ENCODE data around the gene RAP1GAP2. TPM values are rescaled to one million over a fixed set of nuclear protein-coding genes. Genes with fewer than 3 reads are reported as not detected.
A peak's percentile ranks its signal among the peaks of the same experiment; 100 is the strongest.

The RAP1GAP2 gene
- total RNA-seq, 4 donors from 2014 or later = 30.6 to 60.2 (median 41.9) TPM

DNA sequence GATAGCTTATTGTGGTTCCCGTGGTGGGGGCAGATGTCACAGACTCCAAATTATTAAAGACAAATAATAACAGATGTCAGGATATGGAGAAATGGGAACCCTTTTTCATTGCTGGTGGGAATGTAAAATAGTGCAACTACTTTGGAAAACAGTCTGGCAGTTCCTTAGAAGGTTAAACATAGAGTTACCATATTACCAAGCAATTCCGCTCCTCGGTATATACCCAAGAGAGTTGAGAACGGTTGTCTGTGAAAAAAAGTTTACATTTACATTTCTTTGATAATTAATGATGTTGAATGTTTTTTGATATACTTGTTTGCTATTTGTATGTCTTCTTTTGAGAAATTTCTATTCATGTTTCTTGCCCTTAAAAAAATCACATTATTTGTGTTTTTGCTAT, 226.0 kb downstream of the RAP1GAP2 start:
- Histone ChIP-seq H3K4me1 (no peaks in the 10 kb centered on the region), H3K27ac (no peak overlapping the region), H3K4me3 (no peak overlapping the region), H3K9me3 (peaks cover 0 to 4% (median 0%) of the 10 kb centered on the region in 4 donors), H3K36me3 (peaks cover 0 to 42% (median 0%) of the 10 kb centered on the region in 3 donors), H3K27me3 (no peaks in the 10 kb centered on the region)
- TF ChIP-seq POLR2A (IDR thresholded peaks at IDR 0.05) = no peak
- TF ChIP-seq, protein P1, sequence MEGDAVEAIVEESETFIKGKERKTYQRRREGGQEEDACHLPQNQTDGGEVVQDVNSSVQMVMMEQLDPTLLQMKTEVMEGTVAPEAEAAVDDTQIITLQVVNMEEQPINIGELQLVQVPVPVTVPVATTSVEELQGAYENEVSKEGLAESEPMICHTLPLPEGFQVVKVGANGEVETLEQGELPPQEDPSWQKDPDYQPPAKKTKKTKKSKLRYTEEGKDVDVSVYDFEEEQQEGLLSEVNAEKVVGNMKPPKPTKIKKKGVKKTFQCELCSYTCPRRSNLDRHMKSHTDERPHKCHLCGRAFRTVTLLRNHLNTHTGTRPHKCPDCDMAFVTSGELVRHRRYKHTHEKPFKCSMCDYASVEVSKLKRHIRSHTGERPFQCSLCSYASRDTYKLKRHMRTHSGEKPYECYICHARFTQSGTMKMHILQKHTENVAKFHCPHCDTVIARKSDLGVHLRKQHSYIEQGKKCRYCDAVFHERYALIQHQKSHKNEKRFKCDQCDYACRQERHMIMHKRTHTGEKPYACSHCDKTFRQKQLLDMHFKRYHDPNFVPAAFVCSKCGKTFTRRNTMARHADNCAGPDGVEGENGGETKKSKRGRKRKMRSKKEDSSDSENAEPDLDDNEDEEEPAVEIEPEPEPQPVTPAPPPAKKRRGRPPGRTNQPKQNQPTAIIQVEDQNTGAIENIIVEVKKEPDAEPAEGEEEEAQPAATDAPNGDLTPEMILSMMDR (IDR thresholded peaks at IDR 0.05) = no peak
- DNase-seq = no peak

DNA sequence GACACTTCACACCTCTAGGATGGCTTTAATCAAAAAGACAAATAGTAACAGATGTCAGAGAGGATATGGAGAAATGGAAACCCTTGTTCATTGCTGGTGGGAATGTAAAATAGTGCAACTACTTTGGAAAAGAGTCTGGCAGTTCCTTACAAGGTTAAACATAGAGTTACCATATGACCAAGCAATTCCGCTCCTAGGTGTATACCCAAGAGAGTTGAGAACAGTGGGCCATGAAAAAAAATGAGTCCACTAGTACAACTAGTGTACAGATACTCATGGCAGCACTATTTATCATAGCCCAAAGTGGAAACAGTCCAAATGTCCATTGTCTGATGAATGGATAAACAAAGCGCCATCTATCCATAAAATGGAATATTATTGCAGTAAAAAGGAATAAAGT, 228.1 kb downstream of the RAP1GAP2 start:
- Histone ChIP-seq H3K9me3 (peaks cover 0 to 4% (median 0%) of the 10 kb centered on the region in 4 donors), H3K27ac (no peak overlapping the region), H3K4me3 (no peak overlapping the region), H3K4me1 (no peaks in the 10 kb centered on the region), H3K36me3 (peaks cover 0 to 49% (median 0%) of the 10 kb centered on the region in 3 donors), H3K27me3 (no peaks in the 10 kb centered on the region)
- TF ChIP-seq, protein P1 (IDR thresholded peaks at IDR 0.05) = no peak
- TF ChIP-seq POLR2A (IDR thresholded peaks at IDR 0.05) = no peak
- no peak for DNase-seq

DNA sequence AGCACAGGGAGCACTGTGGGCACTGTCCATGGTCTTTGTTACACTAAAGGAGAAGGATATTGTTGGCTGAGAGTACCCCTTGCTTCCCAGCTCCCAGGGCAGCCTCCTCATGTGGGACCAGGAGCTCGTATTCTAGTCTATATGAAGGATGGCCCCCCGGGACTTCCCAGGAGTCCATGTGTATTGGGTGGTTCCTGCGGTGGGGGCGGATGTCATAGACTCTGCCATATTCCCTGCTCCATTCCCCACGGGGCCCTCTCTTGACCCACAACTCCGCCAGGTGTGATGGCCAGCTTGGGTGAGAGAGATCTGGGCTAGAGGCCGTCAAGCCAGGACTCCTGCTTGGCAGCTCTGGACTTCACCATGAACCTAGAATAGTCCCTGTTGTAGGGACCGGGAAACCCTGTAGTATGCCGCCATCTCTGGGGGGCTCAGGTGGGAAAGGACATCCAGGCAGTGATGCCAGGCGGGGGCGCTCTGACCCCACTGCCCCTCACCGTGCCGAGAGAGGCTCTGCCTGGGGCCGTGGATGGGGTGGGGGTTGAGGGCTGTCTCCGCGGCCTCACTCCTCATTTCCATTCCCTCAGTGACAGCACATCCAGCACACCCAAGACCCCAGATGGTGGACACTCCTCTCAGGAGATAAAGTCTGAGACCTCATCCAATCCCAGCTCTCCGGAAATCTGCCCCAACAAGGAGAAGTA, 229.3 kb downstream of the RAP1GAP2 start:
- TF ChIP-seq POLR2A (IDR thresholded peaks at IDR 0.05) = no peak
- TF ChIP-seq, protein P1 (IDR thresholded peaks at IDR 0.05) = no peak
- H3K9me3 ChIP-seq = peaks cover 0 to 4% (median 0%) of the 10 kb centered on the region in 4 donors
- no peak overlapping the region for H3K4me3 ChIP-seq
- H3K36me3 ChIP-seq = peaks cover 0 to 42% (median 0%) of the 10 kb centered on the region in 3 donors
- H3K27me3 ChIP-seq = no peaks in the 10 kb centered on the region
- H3K27ac ChIP-seq = no peak overlapping the region
- H3K4me1 ChIP-seq = no peaks in the 10 kb centered on the region
- peak in 2 of 3 donors; percentile 18 to 23 for DNase-seq

DNA sequence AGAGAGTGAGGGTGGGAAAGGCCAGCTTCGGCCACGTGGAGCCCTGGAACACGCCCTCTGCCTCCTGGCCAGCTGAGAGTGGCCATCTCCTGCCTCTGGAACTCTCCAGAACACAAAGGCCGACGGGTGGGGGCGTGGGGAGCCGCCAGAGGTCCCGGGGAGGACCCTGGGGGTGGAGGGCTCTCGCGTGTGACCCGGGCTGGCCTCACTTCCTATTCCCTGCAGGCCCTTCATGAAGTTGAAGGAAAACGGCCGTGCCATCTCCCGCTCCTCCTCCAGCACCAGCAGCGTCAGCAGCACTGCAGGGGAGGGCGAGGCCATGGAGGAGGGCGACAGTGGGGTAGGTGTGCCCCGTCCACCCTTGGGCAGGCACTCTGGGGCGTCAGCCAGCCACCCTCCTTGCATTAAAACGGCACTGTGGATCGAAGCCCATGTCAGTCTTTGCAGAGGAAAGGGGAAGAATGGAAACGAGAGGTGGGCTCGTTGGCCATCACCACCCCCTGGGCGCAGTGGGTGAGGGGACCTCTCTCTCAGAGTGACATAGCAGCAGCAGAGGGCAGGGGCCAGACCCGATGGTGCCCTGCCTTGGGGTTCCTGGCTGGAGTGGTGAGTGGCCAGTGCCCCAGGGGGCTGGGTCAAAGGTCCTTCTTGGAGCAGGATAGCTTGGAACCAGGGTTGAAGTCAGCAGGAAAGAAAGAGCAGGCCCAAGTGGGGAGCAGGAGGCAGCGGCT, 230.1 kb downstream of the RAP1GAP2 start:
- Histone ChIP-seq H3K27me3 (no peaks in the 10 kb centered on the region), H3K4me1 (no peaks in the 10 kb centered on the region), H3K27ac (no peak overlapping the region), H3K36me3 (peaks cover 0 to 41% (median 0%) of the 10 kb centered on the region in 3 donors), H3K9me3 (peaks cover 0 to 4% (median 0%) of the 10 kb centered on the region in 4 donors), H3K4me3 (no peak overlapping the region)
- DNase-seq = peak in 2 of 3 donors; percentile 35 to 40
- TF ChIP-seq, protein P1 (IDR thresholded peaks at IDR 0.05) = no peak
- no peak for TF ChIP-seq POLR2A (IDR thresholded peaks at IDR 0.05)

DNA sequence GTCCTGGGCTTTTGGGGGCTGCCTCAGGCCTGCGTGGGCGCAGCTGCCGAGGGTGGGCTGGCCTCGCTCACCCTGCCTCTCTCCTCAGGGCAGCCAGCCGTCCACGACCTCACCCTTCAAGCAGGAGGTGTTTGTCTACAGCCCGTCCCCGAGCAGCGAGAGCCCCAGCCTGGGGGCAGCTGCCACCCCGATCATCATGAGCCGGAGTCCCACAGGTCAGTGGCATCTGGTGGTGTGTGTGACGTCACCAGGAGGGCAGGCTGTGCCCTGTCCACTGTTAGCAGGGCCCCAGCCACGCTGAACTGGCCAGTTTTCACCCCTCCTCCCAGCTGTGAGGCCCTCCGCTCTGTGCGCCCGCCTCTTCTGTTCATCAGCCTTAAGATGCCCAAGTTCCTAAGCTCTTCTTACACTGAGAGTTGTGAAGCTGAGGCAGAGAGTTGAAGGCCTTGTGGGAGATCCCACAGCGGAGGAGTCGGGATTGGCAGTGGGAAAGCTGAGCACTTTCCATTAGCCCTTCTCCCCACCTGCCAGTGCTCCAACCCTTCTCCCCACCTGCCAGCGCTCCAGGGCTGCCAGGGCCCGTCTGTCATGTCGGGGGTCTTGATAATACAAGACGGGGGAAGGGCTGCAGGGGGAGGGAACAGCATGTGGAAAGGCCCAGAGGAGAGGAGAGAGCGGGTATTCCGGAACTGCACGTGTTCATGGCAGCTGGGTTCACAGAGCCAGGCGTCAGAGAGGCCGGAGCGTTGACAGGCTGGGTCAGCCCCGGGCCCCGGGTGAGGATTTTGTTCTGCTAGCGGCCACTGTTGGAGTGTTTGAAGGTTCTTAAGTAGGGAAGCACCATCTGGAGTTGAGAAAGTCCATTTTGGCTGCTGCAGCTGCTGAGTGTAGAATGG, 230.9 kb downstream of the RAP1GAP2 start:
- H3K9me3 ChIP-seq = peaks cover 0 to 4% (median 0%) of the 10 kb centered on the region in 4 donors
- H3K4me1 ChIP-seq = no peaks in the 10 kb centered on the region
- H3K4me3 ChIP-seq = no peak overlapping the region
- TF ChIP-seq, protein P1 (IDR thresholded peaks at IDR 0.05) = no peak
- no peak for TF ChIP-seq POLR2A (IDR thresholded peaks at IDR 0.05)
- DNase-seq = peak in 2 of 3 donors; percentile 31 to 32
- peaks cover 0 to 34% (median 0%) of the 10 kb centered on the region in 3 donors for H3K36me3 ChIP-seq
- no peaks in the 10 kb centered on the region for H3K27me3 ChIP-seq
- no peak overlapping the region for H3K27ac ChIP-seq

Data from Peyer's patch (tissue), 4 donors.